ENCODE data around the gene TCTN2.

- TF ChIP-seq, protein P1, sequence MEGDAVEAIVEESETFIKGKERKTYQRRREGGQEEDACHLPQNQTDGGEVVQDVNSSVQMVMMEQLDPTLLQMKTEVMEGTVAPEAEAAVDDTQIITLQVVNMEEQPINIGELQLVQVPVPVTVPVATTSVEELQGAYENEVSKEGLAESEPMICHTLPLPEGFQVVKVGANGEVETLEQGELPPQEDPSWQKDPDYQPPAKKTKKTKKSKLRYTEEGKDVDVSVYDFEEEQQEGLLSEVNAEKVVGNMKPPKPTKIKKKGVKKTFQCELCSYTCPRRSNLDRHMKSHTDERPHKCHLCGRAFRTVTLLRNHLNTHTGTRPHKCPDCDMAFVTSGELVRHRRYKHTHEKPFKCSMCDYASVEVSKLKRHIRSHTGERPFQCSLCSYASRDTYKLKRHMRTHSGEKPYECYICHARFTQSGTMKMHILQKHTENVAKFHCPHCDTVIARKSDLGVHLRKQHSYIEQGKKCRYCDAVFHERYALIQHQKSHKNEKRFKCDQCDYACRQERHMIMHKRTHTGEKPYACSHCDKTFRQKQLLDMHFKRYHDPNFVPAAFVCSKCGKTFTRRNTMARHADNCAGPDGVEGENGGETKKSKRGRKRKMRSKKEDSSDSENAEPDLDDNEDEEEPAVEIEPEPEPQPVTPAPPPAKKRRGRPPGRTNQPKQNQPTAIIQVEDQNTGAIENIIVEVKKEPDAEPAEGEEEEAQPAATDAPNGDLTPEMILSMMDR (IDR thresholded peaks at IDR 0.05; ENCODE audit: borderline replicate concordance, extremely low read depth, low read length, poor library complexity, severe bottlenecking), result no peak
- TF ChIP-seq EZH2 (IDR thresholded peaks at IDR 0.05; ENCODE audit: borderline replicate concordance, low read depth, low read length, severe bottlenecking), result no peak
Observed at GRCh38 chr12:123696646-123697045, 25.7 kb downstream of the TCTN2 start.

All from DND-41 (cell line).